T-cell (primary cell): ENCODE results near the gene TMEM44. TPM values are rescaled to one million over a fixed set of nuclear protein-coding genes. Genes with fewer than 3 reads are reported as not detected.
"Not testable (repeated sequence)": the region's sequence is repeated elsewhere in the genome, so short reads cannot be mapped to it uniquely, and the experiment has no call there.

Experiments used
- ATAC-seq, 4 experiments: fragments of 200-7000 bp in 3 of 4; fragments of 150-1000 bp in 1 of 4; cut with Tn5 transposase; replicated peaks in 1 of 4; 1 replicate in 3 of 4; 2 replicates in 1 of 4; pipeline ENCODE4 v1.10.0; 2021; ENCODE audit warnings: moderate library complexity in 3 of 4, mild to moderate bottlenecking in 2 of 4, moderate number of reproducible peaks in 1 of 4
- CTCF ChIA-PET, 2 donors: fragments of 300-600 bp; sonication (Branson Sonifier 250); formaldehyde crosslinking; loops; one replicate each; lab custom pipeline; 2022; ENCODE audit warnings: antibody characterized with exemption in 2 of 2; lab: Charles Lee
- POLR2A ChIA-PET, 2 donors: fragments of 300-600 bp; sonication (Branson Sonifier 250); formaldehyde crosslinking; loops; one replicate each; lab custom pipeline; 2022; ENCODE audit warnings: antibody characterized with exemption in 2 of 2; lab: Charles Lee
- DNase-seq, 35 experiments: peaks; one replicate each; pipeline versions ENCODE4 v3.0.0 to v3.0.0-alpha.2; 2013 to 2023
- H3K27ac ChIP-seq: one replicate; pipeline ENCODE4 v1.5.1; 2013; ENCODE audit warnings: low read length
- H3K27me3 ChIP-seq, 2 experiments: replicated peaks in 1 of 2; 1 replicate in 1 of 2; 2 replicates in 1 of 2; pipeline versions ENCODE4 v1.6.1 to v1.7.0; 2013; ENCODE audit warnings: low read length in 1 of 2, mixed read lengths in 1 of 2; ENCODE audit not compliant: control insufficient read depth in 2 of 2, insufficient read depth in 2 of 2; ENCODE audit errors: extremely low read depth in 1 of 2
- H3K36me3 ChIP-seq, 2 donors: 1 replicate in 1 of 2; 2 replicates in 1 of 2; pipeline versions ENCODE4 v1.6.1 to v1.7.0; 2013; ENCODE audit warnings: low read length in 1 of 2; ENCODE audit not compliant: control insufficient read depth in 2 of 2, insufficient read depth in 1 of 2; ENCODE audit errors: extremely low read depth in 1 of 2
- H3K4me1 ChIP-seq, 2 experiments: 1 replicate in 1 of 2; 2 replicates in 1 of 2; pipeline versions ENCODE4 v1.6.1 to v1.7.0; 2013; ENCODE audit warnings: low read length in 2 of 2, mixed read lengths in 1 of 2; ENCODE audit not compliant: insufficient read depth in 2 of 2, control insufficient read depth in 1 of 2; ENCODE audit errors: extremely low read depth in 1 of 2
- H3K4me3 ChIP-seq, 2 donors: 1 replicate in 1 of 2; 2 replicates in 1 of 2; pipeline versions ENCODE4 v1.5.1 to v1.7.0; 2013; ENCODE audit warnings: mild to moderate bottlenecking in 2 of 2, low read length in 1 of 2, moderate library complexity in 1 of 2; ENCODE audit not compliant: control insufficient read depth in 1 of 2; ENCODE audit errors: extremely low read depth in 1 of 2
- H3K9me3 ChIP-seq: 2 replicates; pipeline ENCODE4 v1.7.0; 2013
- H3K27ac Mint-ChIP-seq, 2 donors: one replicate each; pipeline ENCODE4 v1.8.0; 2020 to 2021; ENCODE audit warnings: mild to moderate bottlenecking in 2 of 2, mixed read lengths in 2 of 2
- H3K27me3 Mint-ChIP-seq, 2 donors: one replicate each; pipeline ENCODE4 v1.8.0; 2021 to 2022; ENCODE audit warnings: mixed read lengths in 2 of 2
- H3K36me3 Mint-ChIP-seq: one replicate; pipeline ENCODE4 v1.8.0; 2021; ENCODE audit warnings: mixed read lengths
- H3K4me1 Mint-ChIP-seq, 3 donors: one replicate each; pipeline ENCODE4 v1.8.0; 2020 to 2022; ENCODE audit warnings: mixed read lengths in 3 of 3, mild to moderate bottlenecking in 1 of 3
- H3K4me3 Mint-ChIP-seq, 3 donors: one replicate each; pipeline ENCODE4 v1.8.0; 2020 to 2022; ENCODE audit warnings: mild to moderate bottlenecking in 3 of 3, mixed read lengths in 3 of 3, moderate library complexity in 3 of 3
- H3K9me3 Mint-ChIP-seq, 3 donors: one replicate each; pipeline ENCODE4 v1.8.0; 2020 to 2022; ENCODE audit warnings: mixed read lengths in 3 of 3
- WGBS: methylation state at CpG from one replicate; pipeline ENCODE4 v1.1.5; 2013; ENCODE audit warnings: missing lambda C conversion rate; ENCODE audit not compliant: insufficient coverage; 5-methylcytosine and 5-hydroxymethylcytosine counted together
- total RNA-seq, 35 experiments: library from RNA in 6 of 35; stranded (reverse) in 6 of 35; fragments of 120-200 nt in 1 of 35; gene quantifications; one replicate each; pipeline versions ENCODE4 v1.2.1 to v1.2.4 and lab custom pipeline; 2013 to 2026

TMEM44 gene
- total RNA-seq, 5 donors from 2014 or later (not counting 1 experiment from before 2014, with no cell fraction given) = 1.6 to 3.3 (median 2.3) TPM

DNA sequence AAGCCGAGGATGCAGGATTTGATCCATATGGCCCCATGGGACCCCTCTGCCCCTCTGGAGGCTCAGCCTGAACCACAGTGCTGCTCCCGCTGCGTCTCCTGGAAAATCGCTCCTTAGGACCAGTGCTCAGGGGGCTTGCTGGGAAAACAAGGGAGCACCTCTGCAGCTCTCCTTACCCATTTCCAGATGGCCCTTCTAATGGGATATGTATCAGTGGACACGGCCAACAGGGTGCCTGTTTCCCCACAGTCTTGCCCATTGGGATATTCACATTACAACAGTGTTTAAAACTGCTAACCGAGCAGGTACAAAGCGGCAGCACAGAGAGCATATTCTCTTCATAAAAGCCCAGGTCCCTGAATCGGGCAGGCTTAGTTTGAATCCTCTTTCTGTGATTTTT is 27.1 kb downstream of the TMEM44 start:
- Histone ChIP-seq H3K36me3 (no peaks in the 10 kb centered on the region), H3K4me1 (no peaks in the 10 kb centered on the region), H3K4me3 (no peak overlapping the region), H3K27ac (no peak overlapping the region), H3K27me3 (no peaks in the 10 kb centered on the region), H3K9me3 (no peaks in the 10 kb centered on the region)
- ATAC-seq (no peak), DNase-seq (no peak)
- 87% methylated on average over 6 of the region's 8 CpGs for WGBS
- no peaks in the 10 kb centered on the region for H3K9me3 Mint-ChIP-seq
- ChIA-PET POLR2A (no interaction called here), CTCF (no interaction called here)
- H3K27ac Mint-ChIP-seq = no peak overlapping the region
- H3K4me3 Mint-ChIP-seq = no peak overlapping the region
- no peaks in the 10 kb centered on the region for H3K4me1 Mint-ChIP-seq
- H3K36me3 Mint-ChIP-seq = no peaks in the 10 kb centered on the region
- no peaks in the 10 kb centered on the region for H3K27me3 Mint-ChIP-seq

DNA sequence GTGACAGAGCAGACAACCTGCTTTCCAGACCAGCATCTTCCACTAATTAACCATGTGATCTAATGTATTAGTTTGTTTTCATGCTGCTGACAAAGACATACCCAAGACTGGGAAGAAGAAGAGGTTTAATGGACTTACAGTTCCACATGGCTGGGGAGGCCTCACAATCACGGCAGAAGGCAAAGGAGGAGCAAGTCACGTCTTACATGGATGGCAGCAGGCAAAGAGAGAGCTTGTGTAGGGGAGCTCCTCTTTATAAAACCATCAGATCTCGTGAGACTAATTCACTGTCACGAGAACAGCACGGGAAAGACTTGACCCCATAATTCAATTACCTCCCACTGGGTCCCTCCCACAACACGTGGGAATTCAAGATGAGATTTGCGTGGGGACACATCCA is 27.9 kb downstream of the TMEM44 start:
- H3K27ac Mint-ChIP-seq, H3K4me1 ChIP-seq, H3K9me3 Mint-ChIP-seq, H3K36me3 ChIP-seq, DNase-seq, ATAC-seq, H3K9me3 ChIP-seq, H3K4me3 ChIP-seq, POLR2A ChIA-PET, CTCF ChIA-PET, H3K4me1 Mint-ChIP-seq, H3K36me3 Mint-ChIP-seq, H3K4me3 Mint-ChIP-seq, H3K27ac ChIP-seq, H3K27me3 ChIP-seq, H3K27me3 Mint-ChIP-seq: not testable (repeated sequence)
- no CpG with 5 or more reads among the region's 7 CpGs for WGBS

DNA sequence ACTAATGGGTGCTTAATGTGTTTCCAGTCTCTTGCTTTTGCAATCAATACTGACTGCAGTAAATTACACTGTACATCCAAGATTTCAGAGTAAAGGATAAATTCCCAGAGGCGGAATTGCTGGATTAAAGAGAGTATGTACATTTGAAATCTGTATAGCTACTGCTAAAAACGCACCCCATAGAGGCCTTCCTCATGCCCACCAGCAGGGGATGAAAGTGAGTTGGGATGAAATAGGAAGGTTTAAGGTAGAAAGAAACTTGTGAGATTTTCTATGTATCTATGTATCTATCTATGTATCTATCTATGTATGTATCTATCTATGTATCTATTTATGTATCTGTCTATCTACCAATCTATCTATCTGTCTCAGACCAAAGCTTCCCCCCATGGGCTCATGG is 28.4 kb downstream of the TMEM44 start:
- no peaks in the 10 kb centered on the region for H3K27me3 ChIP-seq
- CTCF ChIA-PET = no interaction called here
- no peak for DNase-seq
- no peak overlapping the region for H3K4me3 ChIP-seq
- WGBS = no CpG with 5 or more reads among the region's 2 CpGs
- no peak overlapping the region for H3K27ac Mint-ChIP-seq
- H3K9me3 Mint-ChIP-seq = no peaks in the 10 kb centered on the region
- no peak for ATAC-seq
- H3K9me3 ChIP-seq = no peaks in the 10 kb centered on the region
- H3K36me3 ChIP-seq = no peaks in the 10 kb centered on the region
- no peaks in the 10 kb centered on the region for H3K27me3 Mint-ChIP-seq
- H3K4me1 ChIP-seq = no peaks in the 10 kb centered on the region
- POLR2A ChIA-PET = no interaction called here
- H3K4me1 Mint-ChIP-seq = no peaks in the 10 kb centered on the region
- H3K27ac ChIP-seq = no peak overlapping the region
- no peaks in the 10 kb centered on the region for H3K36me3 Mint-ChIP-seq
- H3K4me3 Mint-ChIP-seq = no peak overlapping the region

DNA sequence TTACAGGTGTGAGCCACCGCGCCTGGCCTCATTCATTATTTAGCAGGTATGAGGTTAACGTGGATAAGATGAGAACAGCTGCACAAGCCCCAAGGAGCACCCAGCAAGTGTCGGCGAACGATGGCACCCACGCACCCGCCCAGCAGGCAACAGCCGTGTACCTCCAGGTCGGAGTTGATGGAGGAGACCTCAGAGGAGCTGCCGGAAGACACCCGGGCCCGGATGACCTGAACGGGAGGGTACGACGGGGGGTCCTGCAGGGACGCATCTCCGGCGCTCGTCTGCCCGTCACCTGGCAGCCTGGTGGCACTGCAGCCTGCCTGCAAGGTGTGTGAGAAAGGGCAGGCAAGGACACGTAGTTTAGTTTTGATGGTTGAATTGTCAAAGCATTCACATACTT is 29.1 kb downstream of the TMEM44 start:
- H3K4me1 ChIP-seq = no peaks in the 10 kb centered on the region
- CTCF ChIA-PET = no interaction called here
- no peaks in the 10 kb centered on the region for H3K27me3 ChIP-seq
- H3K4me1 Mint-ChIP-seq = no peaks in the 10 kb centered on the region
- H3K4me3 Mint-ChIP-seq = no peak overlapping the region
- H3K9me3 ChIP-seq = no peaks in the 10 kb centered on the region
- no peaks in the 10 kb centered on the region for H3K36me3 Mint-ChIP-seq
- ATAC-seq (no peak), DNase-seq (no peak)
- POLR2A ChIA-PET = no interaction called here
- no peaks in the 10 kb centered on the region for H3K27me3 Mint-ChIP-seq
- H3K4me3 ChIP-seq = no peak overlapping the region
- no peak overlapping the region for H3K27ac ChIP-seq
- WGBS = 95% methylated on average over 21 of the region's 22 CpGs
- no peak overlapping the region for H3K27ac Mint-ChIP-seq
- no peaks in the 10 kb centered on the region for H3K9me3 Mint-ChIP-seq
- no peaks in the 10 kb centered on the region for H3K36me3 ChIP-seq

DNA sequence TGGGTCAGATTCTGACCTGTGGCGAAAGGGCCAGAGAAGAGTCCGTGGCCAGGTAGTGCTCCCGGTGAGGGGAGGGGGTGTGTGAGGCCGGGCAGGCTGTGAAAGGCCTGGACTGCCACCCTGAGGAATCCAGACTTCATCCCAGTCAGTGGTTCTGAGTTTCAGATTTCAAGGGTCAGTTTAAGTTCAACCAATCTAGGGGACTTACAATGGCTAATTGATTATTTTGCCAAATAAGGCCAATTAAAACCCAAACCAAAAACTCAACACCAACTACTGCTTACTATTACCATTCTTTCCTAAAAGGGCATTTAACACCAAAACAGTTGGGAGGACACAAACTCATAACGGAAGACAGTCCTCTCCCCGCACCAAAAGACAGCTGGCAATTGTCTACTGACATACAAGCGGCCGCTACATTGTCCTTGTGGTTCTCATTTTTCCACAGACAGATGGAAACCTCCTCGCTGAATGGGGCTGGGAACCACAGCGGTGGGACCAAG is 30.5 kb downstream of the TMEM44 start:
- Mint-ChIP-seq H3K27me3 (no peaks in the 10 kb centered on the region), H3K27ac (no peak overlapping the region), H3K4me3 (no peak overlapping the region), H3K36me3 (no peaks in the 10 kb centered on the region), H3K9me3 (no peaks in the 10 kb centered on the region), H3K4me1 (no peaks in the 10 kb centered on the region)
- Histone ChIP-seq H3K9me3 (no peaks in the 10 kb centered on the region), H3K4me1 (no peaks in the 10 kb centered on the region), H3K27me3 (no peaks in the 10 kb centered on the region), H3K4me3 (no peak overlapping the region), H3K27ac (no peak overlapping the region), H3K36me3 (no peaks in the 10 kb centered on the region)
- WGBS = 98% methylated on average over 7 of the region's 10 CpGs
- no peak for ATAC-seq
- ChIA-PET CTCF (no interaction called here), POLR2A (no interaction called here)
- DNase-seq = no peak

DNA sequence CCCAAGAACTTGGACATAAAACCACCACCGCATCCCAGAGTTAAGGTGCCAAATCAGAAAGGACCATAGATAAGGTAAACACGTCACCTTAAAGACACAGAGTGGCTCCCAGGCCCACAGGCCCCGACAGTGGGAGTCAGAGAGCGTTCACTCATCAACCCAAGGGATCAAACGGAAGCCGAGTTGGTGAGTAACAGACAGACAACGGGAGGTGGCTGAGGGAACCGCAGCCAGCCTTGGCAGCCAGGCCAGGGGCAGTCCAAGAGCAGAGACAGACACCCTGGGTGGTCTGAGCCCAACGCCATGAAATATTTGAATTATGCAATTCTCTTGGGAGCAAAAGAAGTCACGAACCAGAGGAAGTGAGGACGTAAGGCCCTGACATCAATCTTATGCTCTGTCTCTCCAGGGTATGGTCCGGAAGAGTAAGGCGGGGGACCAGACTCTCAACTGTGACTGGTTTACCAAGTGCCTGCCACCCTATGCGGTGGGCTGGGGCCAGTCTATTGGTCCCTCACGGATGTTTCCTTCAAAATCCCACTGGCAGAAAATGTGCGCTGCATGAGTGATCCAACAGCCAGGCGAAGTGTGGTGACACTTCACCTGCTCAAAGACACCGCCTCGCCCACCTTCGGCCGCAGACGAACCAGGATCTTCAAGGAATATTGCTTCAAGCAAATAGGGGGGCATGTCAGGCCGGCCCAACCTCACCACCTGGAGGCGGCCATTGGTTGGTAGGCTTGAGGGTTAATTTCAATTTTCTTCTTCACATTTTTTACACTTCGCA is 34.3 kb downstream of the TMEM44 start:
- H3K27me3 ChIP-seq = no peaks in the 10 kb centered on the region
- Mint-ChIP-seq H3K27ac (no peak overlapping the region), H3K4me1 (peaks cover 4 to 7% (median 5%) of the 10 kb centered on the region in 3 donors), H3K9me3 (no peaks in the 10 kb centered on the region), H3K36me3 (no peaks in the 10 kb centered on the region), H3K27me3 (no peaks in the 10 kb centered on the region), H3K4me3 (no peak overlapping the region)
- ATAC-seq (no peak), DNase-seq (no peak)
- no peak overlapping the region for H3K4me3 ChIP-seq
- no peaks in the 10 kb centered on the region for H3K4me1 ChIP-seq
- H3K27ac ChIP-seq = no peak overlapping the region
- POLR2A ChIA-PET = no interaction called here
- CTCF ChIA-PET = no interaction called here
- 91% methylated on average over 19 of the region's 25 CpGs for WGBS
- no peaks in the 10 kb centered on the region for H3K9me3 ChIP-seq
- H3K36me3 ChIP-seq = no peaks in the 10 kb centered on the region
